Stimulated activated naive B cell treated with anti-CD40 and anti-IgM and Interleukin-4, amounts not matched to agents 10 μg/mL and 1 μg/mL and 100 μg/mL, for 72 hours (primary cell): ENCODE measurements around the gene ENDOG.
"Not testable (repeated sequence)": the region's sequence is repeated elsewhere in the genome, so short reads cannot be mapped to it uniquely, and the experiment has no call there.

ENCODE experiments used
- ATAC-seq, 2 donors: fragments of 150-1000 bp; cut with Tn5 transposase; replicated peaks; 2 replicates each; pipeline ENCODE4 v1.10.0; 2021; ENCODE audit warnings: moderate library complexity in 1 of 2
- DNase-seq: peaks from one replicate; pipeline ENCODE4 v3.0.0; 2021
- H3K27ac Mint-ChIP-seq: one replicate; pipeline ENCODE4 v1.8.0; 2022; ENCODE audit warnings: mild to moderate bottlenecking, mixed read lengths
- H3K27me3 Mint-ChIP-seq, 2 donors: one replicate each; pipeline ENCODE4 v1.8.0; 2022; ENCODE audit warnings: mixed read lengths in 2 of 2
- H3K36me3 Mint-ChIP-seq, 2 donors: one replicate each; pipeline ENCODE4 v1.8.0; 2022; ENCODE audit warnings: mixed read lengths in 2 of 2, mild to moderate bottlenecking in 1 of 2
- H3K4me1 Mint-ChIP-seq, 2 donors: one replicate each; pipeline ENCODE4 v1.8.0; 2022; ENCODE audit warnings: mixed read lengths in 2 of 2, mild to moderate bottlenecking in 1 of 2
- H3K4me3 Mint-ChIP-seq, 2 donors: one replicate each; pipeline ENCODE4 v1.8.0; 2022; ENCODE audit warnings: mild to moderate bottlenecking in 2 of 2, mixed read lengths in 2 of 2, moderate library complexity in 1 of 2
- H3K9me3 Mint-ChIP-seq, 2 donors: one replicate each; pipeline ENCODE4 v1.8.0; 2022; ENCODE audit warnings: mixed read lengths in 2 of 2, mild to moderate bottlenecking in 1 of 2

ENDOG gene

GRCh38 chr9:128851779-128852600 lies 33.7 kb downstream of the ENDOG start:
- not testable (repeated sequence) for H3K27ac Mint-ChIP-seq, H3K27me3 Mint-ChIP-seq, H3K4me3 Mint-ChIP-seq, ATAC-seq, H3K4me1 Mint-ChIP-seq, DNase-seq
- Mint-ChIP-seq H3K36me3 (peaks cover 23 to 29% of the 10 kb centered on the region in 2 donors), H3K9me3 (peaks cover 7 to 14% of the 10 kb centered on the region in 2 donors)

GRCh38 chr9:128852646-128853045 lies 34.3 kb downstream of the ENDOG start:
- not testable (repeated sequence) for H3K27ac Mint-ChIP-seq, DNase-seq, H3K4me3 Mint-ChIP-seq, H3K27me3 Mint-ChIP-seq, H3K4me1 Mint-ChIP-seq, ATAC-seq
- Mint-ChIP-seq H3K9me3 (peaks cover 7 to 14% of the 10 kb centered on the region in 2 donors), H3K36me3 (peaks cover 21 to 26% of the 10 kb centered on the region in 2 donors)

GRCh38 chr9:128854454-128854853 lies 36.2 kb downstream of the ENDOG start:
- not testable (repeated sequence) for H3K27ac Mint-ChIP-seq, ATAC-seq, DNase-seq, H3K27me3 Mint-ChIP-seq, H3K4me3 Mint-ChIP-seq, H3K4me1 Mint-ChIP-seq
- Mint-ChIP-seq H3K9me3 (peaks cover 7 to 14% of the 10 kb centered on the region in 2 donors), H3K36me3 (peaks cover 16 to 18% of the 10 kb centered on the region in 2 donors)

- not testable (repeated sequence) for H3K4me1 Mint-ChIP-seq, H3K4me3 Mint-ChIP-seq, H3K9me3 Mint-ChIP-seq
Observed at GRCh38 chr9:128858476-128858875, 40.2 kb downstream of the ENDOG start.

GRCh38 chr9:128860937-128861336 lies 42.6 kb downstream of the ENDOG start:
- DNase-seq, result no peak
- H3K4me1 Mint-ChIP-seq, result peaks cover 7 to 8% of the 10 kb centered on the region in 2 donors
- H3K4me3 Mint-ChIP-seq, result no peak overlapping the region
- no peaks in the 10 kb centered on the region for H3K27me3 Mint-ChIP-seq
- ATAC-seq, result no peak
- H3K36me3 Mint-ChIP-seq, result peaks cover 0 to 2% of the 10 kb centered on the region in 2 donors
- H3K27ac Mint-ChIP-seq, result no peak overlapping the region
- no peaks in the 10 kb centered on the region for H3K9me3 Mint-ChIP-seq

More at GRCh38 chr9:128858476-128858875, 40.2 kb downstream of the ENDOG start:
- not testable (repeated sequence) for H3K27ac Mint-ChIP-seq, H3K27me3 Mint-ChIP-seq, ATAC-seq, DNase-seq, H3K36me3 Mint-ChIP-seq

- Mint-ChIP-seq H3K36me3 (peaks cover 0 to 2% of the 10 kb centered on the region in 2 donors), H3K4me3 (no peak overlapping the region), H3K4me1 (peaks cover 7 to 8% of the 10 kb centered on the region in 2 donors), H3K9me3 (no peaks in the 10 kb centered on the region), H3K27me3 (no peaks in the 10 kb centered on the region), H3K27ac (no peak overlapping the region)
- DNase-seq, result no peak
- ATAC-seq, result no peak
Observed at GRCh38 chr9:128861501-128861900, 43.2 kb downstream of the ENDOG start.

GRCh38 chr9:128862401-128862851 lies 44.1 kb downstream of the ENDOG start:
- no peaks in the 10 kb centered on the region for H3K27me3 Mint-ChIP-seq
- ATAC-seq (no peak), DNase-seq (no peak)
- no peak overlapping the region for H3K27ac Mint-ChIP-seq
- H3K9me3 Mint-ChIP-seq, result no peaks in the 10 kb centered on the region
- no peak overlapping the region for H3K4me3 Mint-ChIP-seq
- peaks cover 7 to 8% of the 10 kb centered on the region in 2 donors for H3K4me1 Mint-ChIP-seq
- H3K36me3 Mint-ChIP-seq, result peaks cover 0 to 2% of the 10 kb centered on the region in 2 donors

GRCh38 chr9:128863647-128864046 lies 45.3 kb downstream of the ENDOG start:
- peak; percentile 97 for ATAC-seq
- no peaks in the 10 kb centered on the region for H3K9me3 Mint-ChIP-seq
- H3K27me3 Mint-ChIP-seq, result no peaks in the 10 kb centered on the region
- H3K27ac Mint-ChIP-seq, result peak overlapping the region; percentile 67
- peaks cover 0 to 2% of the 10 kb centered on the region in 2 donors for H3K36me3 Mint-ChIP-seq
- H3K4me3 Mint-ChIP-seq, result no peak overlapping the region
- DNase-seq, result peak; percentile 67
- peaks cover 7 to 8% of the 10 kb centered on the region in 2 donors for H3K4me1 Mint-ChIP-seq

- peaks cover 2 to 8% of the 10 kb centered on the region in 2 donors for H3K36me3 Mint-ChIP-seq
- H3K27me3 Mint-ChIP-seq, result no peaks in the 10 kb centered on the region
Observed at GRCh38 chr9:128870128-128870940, 52.0 kb downstream of the ENDOG start.

GRCh38 chr9:128870941-128871265 lies 52.6 kb downstream of the ENDOG start:
- H3K27me3 Mint-ChIP-seq, H3K4me1 Mint-ChIP-seq, H3K27ac Mint-ChIP-seq, H3K9me3 Mint-ChIP-seq, H3K4me3 Mint-ChIP-seq, ATAC-seq, H3K36me3 Mint-ChIP-seq, DNase-seq: not testable (repeated sequence)

More at GRCh38 chr9:128870128-128870940, 52.0 kb downstream of the ENDOG start:
- no peak overlapping the region for H3K27ac Mint-ChIP-seq
- H3K4me3 Mint-ChIP-seq, result no peak overlapping the region
- ATAC-seq, result no peak
- H3K9me3 Mint-ChIP-seq, result no peaks in the 10 kb centered on the region
- DNase-seq, result no peak
- H3K4me1 Mint-ChIP-seq, result no peaks in the 10 kb centered on the region
